ENCODE measurements around the gene ALDH1B1. TPM values are rescaled to one million over a fixed set of nuclear protein-coding genes. Genes with fewer than 3 reads are reported as not detected.

The ALDH1B1 gene
- total and polyA plus RNA-seq, 10 of the 15 experiments (the other 5 are each of a cell fraction or from before 2014, with no cell fraction given): 8.6 to 38.5 (median 30.9) TPM

- no peak overlapping the region for H3K4me2 ChIP-seq (ENCODE audit: control insufficient read depth, insufficient read depth)
- H3K9ac ChIP-seq (ENCODE audit: control insufficient read depth, insufficient read depth, low read length): no peak overlapping the region
- no peaks in the 10 kb centered on the region for H3K27me3 ChIP-seq (replicated peaks in 1 of 2; ENCODE audit: control insufficient read depth in 2 of 2, insufficient read depth in 2 of 2, low read length in 1 of 2)
- no peak overlapping the region for H3K4me3 ChIP-seq
- no peaks in the 10 kb centered on the region for H3K36me3 ChIP-seq (ENCODE audit: control insufficient read depth in 2 of 2, insufficient read depth in 2 of 2, low read length in 1 of 2)
- SMC1A ChIA-PET (ENCODE audit: uncharacterized antibody, unreplicated experiment): no interaction called here
- in situ Hi-C loops (cut with MboI): no loop called here
- no peak overlapping the region for H2AFZ ChIP-seq (ENCODE audit: control insufficient read depth, low read depth, low read length)
- H3K4me1 ChIP-seq (ENCODE audit: control insufficient read depth, insufficient read depth, low read length): no peaks in the 10 kb centered on the region
- RAD21 ChIA-PET (ENCODE audit: unreplicated experiment): no interaction called here
- no peak for DNase-seq (ENCODE audit: low read depth, low spot score)
- FAIRE-seq: no peak
- no peak for ATAC-seq
- intact Hi-C loops (cut with micrococcal nuclease; ENCODE audit: unreplicated experiment): no loop called here
- POLR2A ChIA-PET: no interaction called here
- CTCF ChIA-PET: interaction anchor here (0.9 kb wide), 1 partner anchor 15 kb away, joined by 3 read pairs; no protein-coding TSS in a partner anchor
- no peak overlapping the region for H3K27ac ChIP-seq (ENCODE audit: control insufficient read depth, insufficient read depth)
- BruUV-seq (replicated peaks): no TSS peak
- no peaks in the 10 kb centered on the region for H4K20me1 ChIP-seq (ENCODE audit: control insufficient read depth, insufficient read depth)
- WGBS (ENCODE audit: insufficient coverage, insufficient replicate concordance, low lambda C conversion rate, missing lambda C conversion rate): 44% methylated on average over 3 of the region's 3 CpGs
- H3K9me3 ChIP-seq (replicated peaks; ENCODE audit: control insufficient read depth, insufficient read depth, low read length): peaks cover 6% of the 10 kb centered on the region; the same call in 1 of the 3 replicates
- TF ChIP-seq BCLAF1 (IDR thresholded peaks at IDR 0.05): no peak
- TF ChIP-seq YY1 (IDR thresholded peaks at IDR 0.05; ENCODE audit: low read depth, low read length): no peak
- TF ChIP-seq WRNIP1 (IDR thresholded peaks at IDR 0.05; ENCODE audit: borderline replicate concordance, low read depth, low read length): no peak
- TF ChIP-seq ELK1 (IDR thresholded peaks at IDR 0.05; ENCODE audit: low read depth, low read length): no peak
- H3K79me2 ChIP-seq (ENCODE audit: control insufficient read depth, insufficient read depth, low read length): no peaks in the 10 kb centered on the region
These were observed 6.6 kb upstream of the ALDH1B1 start for GRCh38 chr9:38385896-38386295.
